Right lobe of liver (tissue), 4 donors: ENCODE data around the gene PLAA.

Experiments used
- POLR2A ChIP-seq: fragments of 450-650 bp; IDR thresholded peaks from one replicate; pipeline ENCODE4 v1.6.1; 2017; ENCODE audit warnings: antibody characterized with exemption, mild to moderate bottlenecking
- TF ChIP-seq, protein P1 (sequence below), 4 donors: fragments of 200-600 bp in 3 of 4; fragments of 450-650 bp in 1 of 4; IDR thresholded peaks; one replicate each; pipeline versions ENCODE4 v1.5.1 to v1.8.0; 2016 to 2022; ENCODE audit warnings: antibody characterized with exemption in 4 of 4, mild to moderate bottlenecking in 2 of 4
- donor health status: DM: no; HTN: no; CAD: no.
- donor health status: DM: no; HTN: no; CAD: no.
- donor health status: DM: no; HTN: yes; CAD: no.

DNA sequence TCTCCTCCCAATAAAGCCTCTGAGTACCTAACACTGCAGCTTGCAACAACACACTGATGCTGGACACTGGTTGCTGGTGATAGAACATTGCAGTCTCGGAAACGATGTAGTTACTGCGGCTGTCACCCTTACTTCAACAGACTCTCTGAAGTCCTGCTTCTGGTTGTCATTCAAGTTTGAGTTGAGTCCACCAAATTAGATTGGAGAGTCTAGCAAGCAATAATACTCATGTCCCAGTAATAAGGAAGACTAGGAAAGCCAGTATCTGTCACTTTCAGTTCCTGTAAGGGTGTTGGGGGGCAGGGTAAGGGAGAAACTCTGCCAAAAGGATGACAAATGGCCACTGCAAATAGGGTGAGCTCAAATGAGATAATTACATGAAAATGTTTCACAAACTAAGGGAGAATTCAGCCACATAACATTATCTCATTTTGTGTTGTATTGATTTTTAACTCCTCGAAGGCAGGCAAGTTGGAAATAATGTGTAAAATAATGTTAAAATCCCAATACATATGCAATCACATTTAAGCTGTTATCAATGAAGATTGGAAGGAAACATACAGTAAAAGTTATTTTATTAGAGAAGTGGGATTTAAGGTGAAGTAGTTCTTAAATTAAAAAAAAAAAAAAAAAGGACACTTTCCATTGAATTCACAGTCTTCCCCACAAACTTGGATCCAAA, 8.3 kb upstream of the PLAA start:
- TF ChIP-seq, protein P1, sequence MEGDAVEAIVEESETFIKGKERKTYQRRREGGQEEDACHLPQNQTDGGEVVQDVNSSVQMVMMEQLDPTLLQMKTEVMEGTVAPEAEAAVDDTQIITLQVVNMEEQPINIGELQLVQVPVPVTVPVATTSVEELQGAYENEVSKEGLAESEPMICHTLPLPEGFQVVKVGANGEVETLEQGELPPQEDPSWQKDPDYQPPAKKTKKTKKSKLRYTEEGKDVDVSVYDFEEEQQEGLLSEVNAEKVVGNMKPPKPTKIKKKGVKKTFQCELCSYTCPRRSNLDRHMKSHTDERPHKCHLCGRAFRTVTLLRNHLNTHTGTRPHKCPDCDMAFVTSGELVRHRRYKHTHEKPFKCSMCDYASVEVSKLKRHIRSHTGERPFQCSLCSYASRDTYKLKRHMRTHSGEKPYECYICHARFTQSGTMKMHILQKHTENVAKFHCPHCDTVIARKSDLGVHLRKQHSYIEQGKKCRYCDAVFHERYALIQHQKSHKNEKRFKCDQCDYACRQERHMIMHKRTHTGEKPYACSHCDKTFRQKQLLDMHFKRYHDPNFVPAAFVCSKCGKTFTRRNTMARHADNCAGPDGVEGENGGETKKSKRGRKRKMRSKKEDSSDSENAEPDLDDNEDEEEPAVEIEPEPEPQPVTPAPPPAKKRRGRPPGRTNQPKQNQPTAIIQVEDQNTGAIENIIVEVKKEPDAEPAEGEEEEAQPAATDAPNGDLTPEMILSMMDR (IDR thresholded peaks at IDR 0.05) = no peak
- TF ChIP-seq POLR2A = no peak
